OCI-LY1 (cell line): ENCODE measurements around the gene GAL3ST2.

ENCODE experiments used
- EZH2 ChIP-seq: fragments of 200-600 bp; sonication (generic), shearing (Covaris generic); IDR thresholded peaks from 2 replicates; pipeline ENCODE4 v1.8.0; 2017; ENCODE audit warnings: borderline replicate concordance, mixed run types, mild to moderate bottlenecking, antibody characterized with exemption, low read length, moderate library complexity, mixed read lengths
- TF ChIP-seq, protein P1 (sequence below): fragments of 200-600 bp; sonication (generic), shearing (Covaris generic); IDR thresholded peaks from 2 replicates; pipeline ENCODE4 v1.5.1; 2017; ENCODE audit warnings: mild to moderate bottlenecking, antibody characterized with exemption, low read length, moderate library complexity, mixed read lengths

DNA sequence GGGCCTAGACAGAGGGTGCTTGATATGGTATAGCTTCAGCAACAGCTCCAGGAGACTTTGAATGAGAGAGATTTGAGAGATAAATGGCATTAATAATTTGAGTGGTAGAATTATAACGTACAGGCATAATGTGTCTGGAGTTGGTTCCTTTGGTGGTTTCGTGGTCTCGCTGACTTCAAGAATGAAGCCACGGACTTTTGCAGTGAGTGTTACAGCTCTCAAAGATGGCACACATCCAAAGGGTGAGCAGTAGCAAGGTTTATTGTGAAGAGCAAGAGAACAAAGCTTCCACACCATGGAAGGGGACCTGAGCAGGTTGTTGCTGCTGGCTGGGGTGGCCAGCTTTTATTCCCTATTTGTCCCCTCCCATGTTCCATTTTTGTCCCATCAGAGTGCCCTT lies 59.0 kb downstream of the GAL3ST2 start:
- TF ChIP-seq, protein P1, sequence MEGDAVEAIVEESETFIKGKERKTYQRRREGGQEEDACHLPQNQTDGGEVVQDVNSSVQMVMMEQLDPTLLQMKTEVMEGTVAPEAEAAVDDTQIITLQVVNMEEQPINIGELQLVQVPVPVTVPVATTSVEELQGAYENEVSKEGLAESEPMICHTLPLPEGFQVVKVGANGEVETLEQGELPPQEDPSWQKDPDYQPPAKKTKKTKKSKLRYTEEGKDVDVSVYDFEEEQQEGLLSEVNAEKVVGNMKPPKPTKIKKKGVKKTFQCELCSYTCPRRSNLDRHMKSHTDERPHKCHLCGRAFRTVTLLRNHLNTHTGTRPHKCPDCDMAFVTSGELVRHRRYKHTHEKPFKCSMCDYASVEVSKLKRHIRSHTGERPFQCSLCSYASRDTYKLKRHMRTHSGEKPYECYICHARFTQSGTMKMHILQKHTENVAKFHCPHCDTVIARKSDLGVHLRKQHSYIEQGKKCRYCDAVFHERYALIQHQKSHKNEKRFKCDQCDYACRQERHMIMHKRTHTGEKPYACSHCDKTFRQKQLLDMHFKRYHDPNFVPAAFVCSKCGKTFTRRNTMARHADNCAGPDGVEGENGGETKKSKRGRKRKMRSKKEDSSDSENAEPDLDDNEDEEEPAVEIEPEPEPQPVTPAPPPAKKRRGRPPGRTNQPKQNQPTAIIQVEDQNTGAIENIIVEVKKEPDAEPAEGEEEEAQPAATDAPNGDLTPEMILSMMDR, result no peak
- no peak for TF ChIP-seq EZH2
